ENCODE data around the gene ATP6V0B.

DNA sequence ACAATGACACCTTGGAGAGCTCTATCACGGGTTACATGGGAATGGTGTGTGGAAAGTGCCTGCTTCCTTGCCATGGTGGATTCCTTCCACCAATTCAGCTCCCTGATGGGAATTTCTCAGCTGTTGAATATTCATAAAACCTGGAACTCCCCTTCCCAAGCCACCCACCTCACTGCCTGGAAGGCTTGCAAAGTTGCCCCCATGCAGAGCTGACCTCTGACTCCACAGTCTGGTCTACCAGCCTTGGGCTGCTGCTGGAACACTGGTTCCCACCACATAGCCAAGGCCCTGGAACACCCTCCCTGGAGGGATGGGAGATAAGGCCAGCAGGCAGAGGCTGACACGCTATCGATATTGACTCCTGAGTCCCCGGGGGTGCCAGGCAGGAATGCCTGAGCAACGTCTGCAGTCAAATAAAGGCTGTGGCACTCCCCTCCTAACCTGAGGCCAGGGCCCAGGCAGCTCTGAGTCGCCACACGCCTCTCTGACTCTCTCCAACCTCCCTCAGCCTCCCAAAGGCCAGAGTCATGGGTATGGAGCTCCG lies 25.4 kb downstream of the ATP6V0B start:
- TF ChIP-seq POLR2A (IDR thresholded peaks at IDR 0.05) (no peak), EP300 (IDR thresholded peaks at IDR 0.05; ENCODE audit: low read depth) (no peak), CTCF (IDR thresholded peaks at IDR 0.05) (no peak)
